Stimulated activated naive CD8-positive, alpha-beta T cell treated with anti-CD3 and anti-CD28 coated beads, Interleukin-15, Interleukin-2, amounts not matched to agents 100 ng/mL and 50 ng/mL, for 24 hours (primary cell): ENCODE data around the gene DOCK1.
"Not testable (repeated sequence)": the region's sequence is repeated elsewhere in the genome, so short reads cannot be mapped to it uniquely, and the experiment has no call there.

Source experiments
- H3K27ac Mint-ChIP-seq: one replicate; pipeline ENCODE4 v1.8.0; 2021; ENCODE audit warnings: mild to moderate bottlenecking, mixed read lengths
- H3K27me3 Mint-ChIP-seq: one replicate; pipeline ENCODE4 v1.8.0; 2021; ENCODE audit warnings: mixed read lengths
- H3K36me3 Mint-ChIP-seq: one replicate; pipeline ENCODE4 v1.8.0; 2021; ENCODE audit warnings: low read depth, mixed read lengths
- H3K4me1 Mint-ChIP-seq: one replicate; pipeline ENCODE4 v1.8.0; 2021; ENCODE audit warnings: low read depth, mixed read lengths
- H3K4me3 Mint-ChIP-seq: one replicate; pipeline ENCODE4 v1.8.0; 2021; ENCODE audit warnings: mild to moderate bottlenecking, mixed read lengths
- H3K9me3 Mint-ChIP-seq: one replicate; pipeline ENCODE4 v1.8.0; 2021; ENCODE audit warnings: mixed read lengths

DOCK1 gene

DNA sequence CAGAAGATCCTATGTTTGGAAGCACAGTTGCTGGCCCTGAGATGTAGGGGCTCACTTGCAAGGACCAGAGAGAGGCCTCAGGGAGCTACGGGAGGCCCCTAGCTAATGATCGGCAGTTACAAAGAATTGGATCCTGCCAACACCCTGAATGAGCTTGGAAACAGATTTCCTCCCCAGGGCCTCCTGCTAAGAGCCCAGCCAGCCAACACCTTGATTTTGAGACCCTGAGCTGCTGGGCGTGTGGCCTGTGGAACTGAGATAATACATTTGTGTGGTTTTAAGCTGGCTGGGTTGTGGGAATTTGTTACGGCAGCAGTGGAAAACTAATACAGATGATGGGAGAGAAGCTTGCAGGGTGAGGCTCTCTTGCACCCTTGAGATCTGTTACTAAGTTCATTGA is 3.9 kb downstream of the DOCK1 start:
- no peaks in the 10 kb centered on the region for H3K4me1 Mint-ChIP-seq
- H3K27me3 Mint-ChIP-seq, result peaks cover 21% of the 10 kb centered on the region
- no peaks in the 10 kb centered on the region for H3K9me3 Mint-ChIP-seq
- no peak overlapping the region for H3K4me3 Mint-ChIP-seq
- no peak overlapping the region for H3K27ac Mint-ChIP-seq
- no peaks in the 10 kb centered on the region for H3K36me3 Mint-ChIP-seq

GRCh38 chr10:126910196-126910595 is 5.0 kb downstream of the DOCK1 start:
- no peaks in the 10 kb centered on the region for H3K9me3 Mint-ChIP-seq
- peaks cover 15% of the 10 kb centered on the region for H3K27me3 Mint-ChIP-seq
- H3K4me1 Mint-ChIP-seq, result no peaks in the 10 kb centered on the region
- H3K36me3 Mint-ChIP-seq, result no peaks in the 10 kb centered on the region
- no peak overlapping the region for H3K27ac Mint-ChIP-seq
- H3K4me3 Mint-ChIP-seq, result no peak overlapping the region

GRCh38 chr10:126910798-126911197 is 5.6 kb downstream of the DOCK1 start:
- Mint-ChIP-seq H3K27me3 (peaks cover 15% of the 10 kb centered on the region), H3K36me3 (no peaks in the 10 kb centered on the region), H3K27ac (no peak overlapping the region), H3K4me3 (no peak overlapping the region), H3K9me3 (no peaks in the 10 kb centered on the region), H3K4me1 (no peaks in the 10 kb centered on the region)

- H3K36me3 Mint-ChIP-seq, result no peaks in the 10 kb centered on the region
- H3K9me3 Mint-ChIP-seq, result no peaks in the 10 kb centered on the region
- no peaks in the 10 kb centered on the region for H3K4me1 Mint-ChIP-seq
- no peak overlapping the region for H3K4me3 Mint-ChIP-seq
- no peak overlapping the region for H3K27ac Mint-ChIP-seq
- peaks cover 13% of the 10 kb centered on the region for H3K27me3 Mint-ChIP-seq
Observed at GRCh38 chr10:126911301-126911700, 6.1 kb downstream of the DOCK1 start.

DNA sequence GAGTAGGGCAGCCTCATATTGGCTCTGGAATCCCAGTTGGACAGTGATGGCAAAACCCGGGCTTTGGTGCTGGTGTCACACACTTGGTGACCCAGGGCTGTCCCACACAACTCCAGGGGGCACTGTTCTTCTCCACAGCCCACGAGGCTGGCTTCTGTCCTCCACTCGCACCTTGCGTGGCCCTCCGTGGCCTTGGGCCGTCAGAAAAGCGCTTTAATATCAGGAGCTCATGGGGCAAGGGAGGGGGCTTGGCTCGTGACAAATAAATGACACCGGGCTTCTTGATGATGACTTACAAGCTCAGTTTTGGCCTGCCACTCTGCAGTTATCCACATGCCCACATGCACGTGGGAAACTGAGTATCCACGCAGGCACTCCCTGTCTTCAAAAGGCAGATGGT is 8.1 kb downstream of the DOCK1 start:
- H3K27me3 Mint-ChIP-seq, result peaks cover 5% of the 10 kb centered on the region
- no peaks in the 10 kb centered on the region for H3K4me1 Mint-ChIP-seq
- H3K36me3 Mint-ChIP-seq, result no peaks in the 10 kb centered on the region
- H3K9me3 Mint-ChIP-seq, result no peaks in the 10 kb centered on the region
- no peak overlapping the region for H3K4me3 Mint-ChIP-seq
- H3K27ac Mint-ChIP-seq, result no peak overlapping the region

DNA sequence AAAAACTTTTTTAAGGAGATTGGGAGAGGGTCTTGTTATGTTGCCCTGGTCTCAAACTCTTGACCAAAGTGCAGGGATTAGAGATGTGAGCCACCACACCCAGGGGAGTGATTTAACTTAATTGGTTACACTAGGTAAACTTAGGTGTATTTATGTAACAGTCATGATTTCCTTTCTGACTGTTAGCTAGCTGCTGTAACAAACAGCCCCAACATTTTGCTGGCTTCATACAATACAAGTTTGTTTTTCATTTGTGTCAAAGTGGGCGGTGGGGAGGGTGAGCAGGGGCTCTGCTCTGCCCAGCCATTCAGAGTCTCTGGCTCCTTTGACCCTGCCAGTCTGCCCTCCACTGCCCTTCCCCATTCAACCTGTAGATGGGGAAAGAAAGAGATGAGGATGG is 9.3 kb downstream of the DOCK1 start:
- Mint-ChIP-seq H3K4me3 (no peak overlapping the region), H3K27ac (no peak overlapping the region), H3K36me3 (no peaks in the 10 kb centered on the region), H3K4me1 (no peaks in the 10 kb centered on the region), H3K27me3 (no peaks in the 10 kb centered on the region), H3K9me3 (no peaks in the 10 kb centered on the region)

- not testable (repeated sequence) for H3K27ac Mint-ChIP-seq, H3K4me1 Mint-ChIP-seq, H3K27me3 Mint-ChIP-seq, H3K36me3 Mint-ChIP-seq, H3K9me3 Mint-ChIP-seq, H3K4me3 Mint-ChIP-seq
Observed at GRCh38 chr10:126916952-126917351, 11.7 kb downstream of the DOCK1 start.

GRCh38 chr10:126917375-126917774 is 12.1 kb downstream of the DOCK1 start:
- H3K36me3 Mint-ChIP-seq, result no peaks in the 10 kb centered on the region
- H3K4me1 Mint-ChIP-seq, result no peaks in the 10 kb centered on the region
- peaks cover 4% of the 10 kb centered on the region for H3K9me3 Mint-ChIP-seq
- no peak overlapping the region for H3K27ac Mint-ChIP-seq
- no peaks in the 10 kb centered on the region for H3K27me3 Mint-ChIP-seq
- H3K4me3 Mint-ChIP-seq, result no peak overlapping the region

GRCh38 chr10:126917975-126918908 is 13.0 kb downstream of the DOCK1 start:
- no peaks in the 10 kb centered on the region for H3K4me1 Mint-ChIP-seq
- H3K27me3 Mint-ChIP-seq, result no peaks in the 10 kb centered on the region
- no peak overlapping the region for H3K27ac Mint-ChIP-seq
- H3K4me3 Mint-ChIP-seq, result no peak overlapping the region
- peaks cover 4% of the 10 kb centered on the region for H3K9me3 Mint-ChIP-seq
- H3K36me3 Mint-ChIP-seq, result no peaks in the 10 kb centered on the region

- H3K4me3 Mint-ChIP-seq, result no peak overlapping the region
- H3K9me3 Mint-ChIP-seq, result peaks cover 4% of the 10 kb centered on the region
- H3K4me1 Mint-ChIP-seq, result no peaks in the 10 kb centered on the region
- H3K27me3 Mint-ChIP-seq, result no peaks in the 10 kb centered on the region
- H3K27ac Mint-ChIP-seq, result no peak overlapping the region
- no peaks in the 10 kb centered on the region for H3K36me3 Mint-ChIP-seq
Observed at GRCh38 chr10:126919426-126919825, 14.2 kb downstream of the DOCK1 start.

- Mint-ChIP-seq H3K27ac (no peak overlapping the region), H3K36me3 (no peaks in the 10 kb centered on the region), H3K27me3 (no peaks in the 10 kb centered on the region), H3K9me3 (peaks cover 4% of the 10 kb centered on the region), H3K4me1 (no peaks in the 10 kb centered on the region), H3K4me3 (no peak overlapping the region)
Observed at GRCh38 chr10:126921162-126921561, 15.9 kb downstream of the DOCK1 start.

DNA sequence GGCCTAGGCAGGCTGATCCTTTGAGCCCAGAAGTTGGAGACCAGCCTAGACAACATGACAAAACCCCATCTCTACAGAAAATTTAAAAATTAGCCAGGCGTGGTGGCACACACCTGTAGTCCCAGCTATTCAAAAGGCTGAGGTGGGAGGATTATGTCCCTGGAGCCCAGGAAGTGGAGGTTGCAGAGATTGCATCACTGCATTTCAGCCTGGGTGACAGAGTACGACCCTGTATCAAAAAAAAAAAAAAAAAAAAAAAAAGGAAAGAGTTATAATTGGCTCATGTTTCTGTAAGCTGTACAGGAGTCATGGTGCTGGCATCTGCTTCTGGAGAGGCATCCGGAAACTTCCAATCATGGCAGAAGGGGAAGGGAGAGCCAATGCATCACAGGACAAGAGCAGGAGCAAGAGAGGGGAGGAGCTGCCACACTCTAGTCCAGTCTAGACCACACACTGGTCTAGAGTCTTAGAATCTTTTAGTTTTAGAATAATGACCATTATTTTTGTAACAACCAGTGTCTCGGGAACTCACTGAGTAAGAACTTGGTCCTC is 16.8 kb downstream of the DOCK1 start:
- Mint-ChIP-seq H3K9me3 (peaks cover 4% of the 10 kb centered on the region), H3K4me3 (no peak overlapping the region), H3K36me3 (no peaks in the 10 kb centered on the region), H3K4me1 (no peaks in the 10 kb centered on the region), H3K27ac (no peak overlapping the region), H3K27me3 (no peaks in the 10 kb centered on the region)

DNA sequence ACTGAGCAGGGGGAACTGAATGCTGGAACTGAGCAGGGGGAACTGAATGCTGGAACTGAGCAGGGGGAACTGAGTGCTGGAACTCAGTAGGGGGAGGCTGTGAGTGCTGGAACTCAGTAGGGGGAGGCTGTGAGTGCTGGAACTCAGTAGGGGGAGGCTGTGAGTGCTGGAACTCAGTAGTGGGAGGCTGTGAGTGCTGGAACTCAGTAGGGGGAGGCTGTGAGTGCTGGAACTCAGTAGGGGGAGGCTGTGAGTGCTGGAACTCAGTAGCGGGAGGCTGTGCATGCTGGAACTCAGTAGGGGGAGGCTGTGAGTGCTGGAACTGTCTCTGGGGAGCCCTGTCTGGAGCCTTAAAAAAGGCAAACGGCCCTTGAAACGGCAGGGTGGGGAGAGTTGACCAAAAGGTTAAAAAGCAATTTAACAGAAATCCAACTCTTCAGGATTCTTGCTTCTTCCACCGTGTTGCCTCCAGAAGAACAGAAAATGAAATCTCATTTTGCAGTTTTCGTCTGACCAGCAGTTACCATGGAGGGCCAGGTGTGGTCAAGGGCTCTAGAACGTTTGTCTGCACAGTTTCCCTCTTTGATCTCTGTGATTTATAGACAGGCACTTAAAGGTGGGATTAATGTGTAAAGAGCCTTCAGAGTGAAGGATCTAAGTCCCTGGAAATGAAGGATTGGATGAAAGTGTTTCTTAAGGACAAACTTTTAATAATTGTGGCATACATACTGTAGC is 19.1 kb downstream of the DOCK1 start:
- Mint-ChIP-seq H3K27ac (no peak overlapping the region), H3K4me1 (no peaks in the 10 kb centered on the region), H3K36me3 (no peaks in the 10 kb centered on the region), H3K27me3 (no peaks in the 10 kb centered on the region), H3K4me3 (no peak overlapping the region), H3K9me3 (peaks cover 4% of the 10 kb centered on the region)

DNA sequence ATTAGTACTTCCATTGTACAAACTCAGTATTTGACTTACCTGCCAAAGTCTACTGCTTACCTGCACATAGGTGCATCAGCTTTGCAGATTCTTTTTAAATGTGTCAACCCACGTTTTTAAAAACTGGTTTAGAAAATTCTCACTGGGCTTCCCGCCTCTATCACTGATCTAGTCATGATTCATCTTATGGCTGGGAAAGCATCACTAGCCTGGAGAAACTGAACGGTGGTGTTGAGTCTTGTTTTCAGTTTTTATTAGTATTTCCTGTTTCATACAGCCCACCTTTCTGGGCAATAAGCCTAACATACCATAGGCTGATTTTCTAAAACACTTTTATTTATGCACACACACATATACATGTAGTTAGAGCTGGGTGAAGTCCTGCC is 19.7 kb downstream of the DOCK1 start:
- no peaks in the 10 kb centered on the region for H3K27me3 Mint-ChIP-seq
- H3K4me1 Mint-ChIP-seq, result no peaks in the 10 kb centered on the region
- no peak overlapping the region for H3K27ac Mint-ChIP-seq
- H3K9me3 Mint-ChIP-seq, result peaks cover 4% of the 10 kb centered on the region
- no peak overlapping the region for H3K4me3 Mint-ChIP-seq
- no peaks in the 10 kb centered on the region for H3K36me3 Mint-ChIP-seq

DNA sequence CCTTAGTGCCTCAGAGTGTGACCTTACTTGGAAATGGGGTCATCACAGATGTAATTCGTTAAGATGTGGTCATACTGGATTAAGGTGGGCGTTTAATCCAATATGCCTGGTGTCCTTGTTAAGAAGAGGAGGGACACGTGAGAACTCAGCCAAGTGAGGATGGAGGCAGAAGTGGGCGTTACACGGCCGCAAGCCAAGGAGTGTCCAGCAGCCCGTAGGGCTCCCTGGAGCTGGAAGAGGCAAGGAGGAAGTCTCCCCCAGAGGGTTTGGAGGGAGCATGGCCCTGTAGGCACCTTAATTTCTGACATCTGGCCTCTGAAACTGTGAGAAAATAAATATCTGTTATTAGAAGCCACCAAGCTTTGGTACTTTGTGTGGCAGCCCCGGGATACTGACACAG is 21.3 kb downstream of the DOCK1 start:
- no peaks in the 10 kb centered on the region for H3K36me3 Mint-ChIP-seq
- no peak overlapping the region for H3K27ac Mint-ChIP-seq
- H3K4me1 Mint-ChIP-seq, result no peaks in the 10 kb centered on the region
- no peak overlapping the region for H3K4me3 Mint-ChIP-seq
- H3K9me3 Mint-ChIP-seq, result no peaks in the 10 kb centered on the region
- H3K27me3 Mint-ChIP-seq, result no peaks in the 10 kb centered on the region
